Small intestine (tissue), 7 donors: ENCODE measurements around the gene ATF1. TPM values are rescaled to one million over a fixed set of nuclear protein-coding genes. Genes with fewer than 3 reads are reported as not detected.
"Not testable (repeated sequence)": the region's sequence is repeated elsewhere in the genome, so short reads cannot be mapped to it uniquely, and the experiment has no call there.

ENCODE experiments used
- DNase-seq, 2 donors: peaks; one replicate each; pipeline versions ENCODE4 v3.0.0 to v3.0.0-alpha.2; 2013
- FAIRE-seq: peaks from 2 replicates; lab custom pipeline; 2012; peaks lifted over from hg19 to GRCh38; lab: Jason Lieb, UNC
- H3K27ac ChIP-seq, 3 donors: one replicate each; pipeline ENCODE4 v1.5.1; 2013; ENCODE audit warnings: low read length in 2 of 3, mild to moderate bottlenecking in 2 of 3, control low read depth in 1 of 3, inconsistent platforms in 1 of 3, low read depth in 1 of 3, moderate library complexity in 1 of 3
- H3K27me3 ChIP-seq, 3 donors: one replicate each; pipeline ENCODE4 v1.6.1; 2013; ENCODE audit warnings: low read length in 3 of 3, inconsistent platforms in 1 of 3; ENCODE audit not compliant: control insufficient read depth in 3 of 3, insufficient read depth in 3 of 3
- H3K36me3 ChIP-seq, 3 donors: one replicate each; pipeline ENCODE4 v1.6.1; 2013; ENCODE audit warnings: low read length in 3 of 3, inconsistent platforms in 1 of 3, low read depth in 1 of 3, mild to moderate bottlenecking in 1 of 3, moderate library complexity in 1 of 3; ENCODE audit not compliant: control insufficient read depth in 3 of 3, insufficient read depth in 2 of 3
- H3K4me1 ChIP-seq, 3 donors: one replicate each; pipeline ENCODE4 v1.6.1; 2013; ENCODE audit warnings: low read length in 2 of 3, inconsistent platforms in 1 of 3, low read depth in 1 of 3, mild to moderate bottlenecking in 1 of 3, moderate library complexity in 1 of 3; ENCODE audit not compliant: control insufficient read depth in 3 of 3, insufficient read depth in 2 of 3
- H3K4me3 ChIP-seq, 3 donors: one replicate each; pipeline ENCODE4 v1.5.1; 2013; ENCODE audit warnings: low read length in 3 of 3, control low read depth in 1 of 3, inconsistent platforms in 1 of 3, low read depth in 1 of 3, mild to moderate bottlenecking in 1 of 3, moderate library complexity in 1 of 3
- H3K9me3 ChIP-seq, 2 donors: one replicate each; pipeline ENCODE4 v1.6.1; 2013; ENCODE audit warnings: low read depth in 1 of 2, low read length in 1 of 2; ENCODE audit not compliant: control insufficient read depth in 2 of 2, insufficient read depth in 1 of 2
- WGBS, 3 donors: extraction: QIAGEN DNeasy Blood & Tissue Kit; methylation state at CpG; one replicate each; pipeline ENCODE4 v1.1.7; 2013; 5-methylcytosine and 5-hydroxymethylcytosine counted together
- polyA plus RNA-seq, 4 donors: library from polyadenylated mRNA; stranded (reverse) in 3 of 4; unstranded in 1 of 4; fragments of 200-250 nt in 3 of 4; fragments of 120-200 nt in 1 of 4; gene quantifications; one replicate each; pipeline versions ENCODE4 v1.2.1 to v1.2.3, GENCODE V29; 2013
- donor health status: healthy with polysubstance abuse.
- donor health status: control.
- donor health status: control.
- donor health status: Bipolar disorder and iron deficiency.
- donor health status: healthy.

Gene ATF1
- polyA plus RNA-seq, 4 donors = 16.3 to 40.7 (median 17.7) TPM

GRCh38 chr12:50764286-50765094 lies 589 bp downstream of the ATF1 start:
- peak in 1 of 2 donors; percentile 82 for DNase-seq
- no peaks in the 10 kb centered on the region for H3K27me3 ChIP-seq
- H3K4me1 ChIP-seq = peaks cover 0 to 16% (median 4%) of the 10 kb centered on the region in 3 donors
- no peaks in the 10 kb centered on the region for H3K36me3 ChIP-seq
- H3K27ac ChIP-seq = peak overlapping the region; percentile 87 to 100 (median 99)
- peak overlapping the region; percentile 84 to 96 (median 87) for H3K4me3 ChIP-seq
- no peak for FAIRE-seq
- 0% methylated on average over 31 to 91 of the region's 91 CpGs for WGBS, 3 donors
- H3K9me3 ChIP-seq = no peaks in the 10 kb centered on the region

- DNase-seq (peak; percentile 63 to 65), FAIRE-seq (no peak)
- H3K4me3 ChIP-seq = peak overlapping the region in 2 of 3 donors; percentile 84 to 96
- H3K27me3 ChIP-seq = no peaks in the 10 kb centered on the region
- no peaks in the 10 kb centered on the region for H3K9me3 ChIP-seq
- peak overlapping the region in 2 of 3 donors; percentile 99 to 100 for H3K27ac ChIP-seq
- no peaks in the 10 kb centered on the region for H3K36me3 ChIP-seq
- WGBS, 3 donors = 14% methylated on average over 13 of the region's 13 CpGs
- peaks cover 0 to 16% (median 4%) of the 10 kb centered on the region in 3 donors for H3K4me1 ChIP-seq
These were observed 1.4 kb downstream of the ATF1 start for GRCh38 chr12:50765095-50765911.

DNA sequence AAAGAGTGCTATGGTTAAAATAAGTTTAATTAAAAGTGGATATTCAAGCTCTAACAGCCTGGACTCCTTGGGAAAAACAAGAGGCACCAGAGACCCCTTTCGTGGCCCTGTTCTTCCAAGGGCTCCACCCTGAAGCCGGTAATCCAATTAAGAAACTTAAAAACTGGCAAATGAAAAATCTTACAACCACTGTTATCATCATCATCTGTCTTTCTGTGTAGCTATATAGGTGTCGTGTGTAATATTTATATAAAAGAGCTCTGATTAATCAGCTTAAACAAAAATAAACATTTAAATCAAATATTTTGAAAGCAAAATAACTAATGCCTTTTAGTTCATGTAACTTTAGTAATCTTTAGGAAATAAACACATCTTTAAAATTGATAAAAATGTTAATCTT lies 4.5 kb downstream of the ATF1 start:
- DNase-seq = no peak
- no peaks in the 10 kb centered on the region for H3K9me3 ChIP-seq
- peaks cover 0 to 10% (median 4%) of the 10 kb centered on the region in 3 donors for H3K4me1 ChIP-seq
- FAIRE-seq = no peak
- peaks cover 0 to 8% (median 0%) of the 10 kb centered on the region in 3 donors for H3K36me3 ChIP-seq
- H3K27me3 ChIP-seq = no peaks in the 10 kb centered on the region
- no peak overlapping the region for H3K27ac ChIP-seq
- H3K4me3 ChIP-seq = no peak overlapping the region
- 38 to 64% (median 48%) methylated on average over 3 of the region's 3 CpGs for WGBS, 3 donors

DNA sequence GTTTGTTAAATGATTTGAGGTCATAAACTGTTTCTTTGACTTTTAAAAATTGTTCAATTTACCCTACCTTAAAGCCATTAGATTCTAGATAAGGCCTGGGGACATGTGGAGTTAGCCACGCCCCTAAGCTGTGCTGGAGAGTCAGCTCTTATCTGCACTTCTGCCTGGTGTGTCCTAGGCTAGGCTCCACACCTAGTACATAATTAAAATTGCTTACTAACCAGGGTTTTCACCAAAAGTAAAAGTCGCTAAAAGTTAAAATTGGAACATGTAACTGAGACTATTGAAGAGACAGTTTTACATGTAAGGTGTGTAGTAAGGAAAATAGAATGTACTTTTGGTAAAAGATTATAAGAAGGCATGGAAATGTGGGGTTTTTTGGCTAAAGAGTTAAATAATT lies 4.9 kb downstream of the ATF1 start:
- not testable (repeated sequence) for FAIRE-seq, H3K4me1 ChIP-seq, H3K27me3 ChIP-seq, H3K4me3 ChIP-seq, H3K9me3 ChIP-seq
- H3K36me3 ChIP-seq = peaks cover 0 to 10% (median 0%) of the 10 kb centered on the region in 3 donors
- DNase-seq = peak; percentile 62 to 78
- WGBS, 3 donors = 22 to 71% (median 35%) methylated on average over 2 of the region's 2 CpGs
- peak overlapping the region in 1 of 3 donors; percentile 1 for H3K27ac ChIP-seq

- Histone ChIP-seq H3K27me3 (no peaks in the 10 kb centered on the region), H3K9me3 (no peaks in the 10 kb centered on the region), H3K36me3 (peaks cover 0 to 15% (median 0%) of the 10 kb centered on the region in 3 donors), H3K4me1 (peaks cover 0 to 3% (median 0%) of the 10 kb centered on the region in 3 donors), H3K4me3 (no peak overlapping the region), H3K27ac (no peak overlapping the region)
- no peak for FAIRE-seq
- DNase-seq = no peak
- 96 to 97% (median 96%) methylated on average over 5 of the region's 5 CpGs for WGBS, 3 donors
These were observed 7.5 kb downstream of the ATF1 start for GRCh38 chr12:50771409-50771808.

- Histone ChIP-seq H3K27me3 (no peaks in the 10 kb centered on the region), H3K4me3 (no peak overlapping the region), H3K27ac (no peak overlapping the region), H3K9me3 (no peaks in the 10 kb centered on the region), H3K4me1 (peaks cover 0 to 3% (median 0%) of the 10 kb centered on the region in 3 donors), H3K36me3 (peaks cover 0 to 15% (median 0%) of the 10 kb centered on the region in 3 donors)
- 93 to 98% (median 94%) methylated on average over 5 of the region's 5 CpGs for WGBS, 3 donors
- FAIRE-seq (no peak), DNase-seq (no peak)
These were observed 8.6 kb downstream of the ATF1 start for GRCh38 chr12:50772470-50772869.

DNA sequence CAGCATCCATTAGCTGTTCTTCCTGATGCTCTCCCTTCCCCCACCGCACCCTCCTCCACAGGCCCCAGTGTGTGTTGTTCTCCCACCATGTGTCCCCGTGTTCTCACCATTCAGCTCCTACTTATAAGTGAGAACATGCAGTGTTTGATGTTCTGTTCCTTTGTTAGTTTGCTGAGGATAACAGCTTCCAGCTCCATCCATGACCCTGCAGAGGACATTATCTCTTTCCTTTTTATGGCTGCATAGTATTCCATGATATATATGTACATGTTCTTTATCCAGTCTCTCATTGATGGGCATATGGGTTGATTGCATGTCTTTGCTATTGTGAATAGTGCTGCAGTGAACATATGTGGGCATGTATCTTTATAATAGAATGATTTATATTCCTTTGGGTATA lies 9.0 kb downstream of the ATF1 start:
- Histone ChIP-seq H3K9me3 (no peaks in the 10 kb centered on the region), H3K27me3 (no peaks in the 10 kb centered on the region), H3K36me3 (peaks cover 0 to 15% (median 0%) of the 10 kb centered on the region in 3 donors), H3K4me3 (no peak overlapping the region), H3K27ac (no peak overlapping the region), H3K4me1 (peaks cover 0 to 3% (median 0%) of the 10 kb centered on the region in 3 donors)
- DNase-seq (no peak), FAIRE-seq (no peak)
- 99 to 100% (median 100%) methylated on average over 2 of the region's 2 CpGs for WGBS, 3 donors

DNA sequence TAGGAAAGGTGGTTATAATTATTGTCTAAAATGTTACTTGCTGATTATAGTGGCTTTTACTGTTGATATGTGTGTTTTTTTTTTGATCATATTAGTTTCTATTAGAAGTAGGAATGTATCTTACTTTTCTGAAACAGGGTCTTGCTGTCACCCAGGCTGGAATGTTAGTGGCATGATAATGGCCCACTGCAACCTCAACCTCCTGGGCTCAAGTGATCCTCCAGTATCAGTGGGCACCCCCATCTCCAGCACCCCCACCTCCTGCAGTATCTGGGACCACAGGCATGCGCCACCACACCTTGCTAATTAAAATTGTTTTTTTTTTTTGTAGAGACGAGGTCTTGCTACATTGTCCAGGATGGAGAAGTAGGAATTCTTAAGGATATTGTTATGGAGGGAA lies 11.3 kb downstream of the ATF1 start:
- 88 to 95% (median 89%) methylated on average over 2 of the region's 2 CpGs for WGBS, 3 donors
- no peak for FAIRE-seq
- Histone ChIP-seq H3K4me3 (no peak overlapping the region), H3K27me3 (no peaks in the 10 kb centered on the region), H3K36me3 (peaks cover 0 to 18% (median 0%) of the 10 kb centered on the region in 3 donors), H3K9me3 (no peaks in the 10 kb centered on the region), H3K4me1 (peaks cover 0 to 12% (median 0%) of the 10 kb centered on the region in 3 donors), H3K27ac (no peak overlapping the region)
- no peak for DNase-seq
